AG10803 (cell line): ENCODE data around the gene CCDC91.

ENCODE experiments used
- DNase-seq: peaks from one replicate; pipeline ENCODE4 v3.0.0; 2010; ENCODE audit warnings: low read depth
- H3K4me3 ChIP-seq: 2 replicates; pipeline ENCODE4 v1.5.1; 2011; ENCODE audit warnings: mild to moderate bottlenecking, low read length, control low read depth
- TF ChIP-seq, protein P1 (sequence below): conservative IDR thresholded peaks from 2 replicates; pipeline ENCODE4 v1.5.1; 2011; ENCODE audit warnings: mild to moderate bottlenecking, low read length, control low read depth, inconsistent platforms

Gene CCDC91

GRCh38 chr12:28278960-28279359 is 88.7 kb downstream of the CCDC91 start:
- no peak for DNase-seq
- H3K4me3 ChIP-seq, result no peak overlapping the region
- TF ChIP-seq, protein P1, sequence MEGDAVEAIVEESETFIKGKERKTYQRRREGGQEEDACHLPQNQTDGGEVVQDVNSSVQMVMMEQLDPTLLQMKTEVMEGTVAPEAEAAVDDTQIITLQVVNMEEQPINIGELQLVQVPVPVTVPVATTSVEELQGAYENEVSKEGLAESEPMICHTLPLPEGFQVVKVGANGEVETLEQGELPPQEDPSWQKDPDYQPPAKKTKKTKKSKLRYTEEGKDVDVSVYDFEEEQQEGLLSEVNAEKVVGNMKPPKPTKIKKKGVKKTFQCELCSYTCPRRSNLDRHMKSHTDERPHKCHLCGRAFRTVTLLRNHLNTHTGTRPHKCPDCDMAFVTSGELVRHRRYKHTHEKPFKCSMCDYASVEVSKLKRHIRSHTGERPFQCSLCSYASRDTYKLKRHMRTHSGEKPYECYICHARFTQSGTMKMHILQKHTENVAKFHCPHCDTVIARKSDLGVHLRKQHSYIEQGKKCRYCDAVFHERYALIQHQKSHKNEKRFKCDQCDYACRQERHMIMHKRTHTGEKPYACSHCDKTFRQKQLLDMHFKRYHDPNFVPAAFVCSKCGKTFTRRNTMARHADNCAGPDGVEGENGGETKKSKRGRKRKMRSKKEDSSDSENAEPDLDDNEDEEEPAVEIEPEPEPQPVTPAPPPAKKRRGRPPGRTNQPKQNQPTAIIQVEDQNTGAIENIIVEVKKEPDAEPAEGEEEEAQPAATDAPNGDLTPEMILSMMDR, result no peak

DNA sequence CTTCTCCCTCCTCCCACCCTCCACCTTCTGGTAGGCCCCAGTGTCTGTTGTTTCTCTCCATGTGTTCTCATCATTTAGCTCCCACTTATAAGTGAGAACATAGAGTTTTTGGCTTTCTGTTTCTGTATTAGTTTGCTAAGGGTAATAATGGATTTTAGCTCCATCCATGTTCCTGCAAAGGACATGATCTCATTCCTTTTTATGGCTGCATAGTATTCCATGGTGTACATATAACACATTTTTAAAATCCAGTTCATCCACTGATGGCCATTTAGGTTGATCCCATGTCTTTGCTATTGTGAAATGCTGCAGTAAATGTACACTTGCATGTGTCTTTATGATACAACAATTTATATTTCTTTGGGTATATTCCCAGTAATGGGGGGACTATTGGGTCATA is 96.1 kb downstream of the CCDC91 start:
- TF ChIP-seq, protein P1, result no peak
- DNase-seq, result no peak
- no peak overlapping the region for H3K4me3 ChIP-seq

- DNase-seq, result no peak
- TF ChIP-seq, protein P1, result no peak
Observed at GRCh38 chr12:28290262-28290661, 100.0 kb downstream of the CCDC91 start.

GRCh38 chr12:28292699-28293098 is 102.4 kb downstream of the CCDC91 start:
- DNase-seq, result no peak
- H3K4me3 ChIP-seq, result no peak overlapping the region
- TF ChIP-seq, protein P1, result no peak

More at GRCh38 chr12:28290262-28290661, 100.0 kb downstream of the CCDC91 start:
- no peak overlapping the region for H3K4me3 ChIP-seq

GRCh38 chr12:28294300-28294699 is 104.0 kb downstream of the CCDC91 start:
- TF ChIP-seq, protein P1, result no peak
- no peak for DNase-seq
- H3K4me3 ChIP-seq, result no peak overlapping the region

DNA sequence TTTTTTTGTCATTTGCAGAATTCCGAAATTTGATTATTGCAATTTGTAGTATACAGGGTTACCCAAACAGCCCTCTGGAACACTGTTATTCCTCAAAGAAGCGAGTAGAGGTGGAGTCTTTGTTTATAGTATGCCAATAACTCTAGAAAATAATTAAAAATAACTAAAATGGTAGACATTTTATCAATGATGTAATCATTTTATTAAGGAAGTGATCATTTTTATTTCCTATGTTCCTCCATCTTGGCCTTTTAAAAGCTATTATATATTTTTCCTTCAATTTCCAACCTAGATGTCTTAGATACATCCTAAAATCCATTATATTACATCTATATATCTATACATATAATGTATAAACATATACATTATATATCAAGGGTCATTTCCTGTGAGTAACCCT is 106.0 kb downstream of the CCDC91 start:
- H3K4me3 ChIP-seq, result no peak overlapping the region
- TF ChIP-seq, protein P1, result no peak

DNA sequence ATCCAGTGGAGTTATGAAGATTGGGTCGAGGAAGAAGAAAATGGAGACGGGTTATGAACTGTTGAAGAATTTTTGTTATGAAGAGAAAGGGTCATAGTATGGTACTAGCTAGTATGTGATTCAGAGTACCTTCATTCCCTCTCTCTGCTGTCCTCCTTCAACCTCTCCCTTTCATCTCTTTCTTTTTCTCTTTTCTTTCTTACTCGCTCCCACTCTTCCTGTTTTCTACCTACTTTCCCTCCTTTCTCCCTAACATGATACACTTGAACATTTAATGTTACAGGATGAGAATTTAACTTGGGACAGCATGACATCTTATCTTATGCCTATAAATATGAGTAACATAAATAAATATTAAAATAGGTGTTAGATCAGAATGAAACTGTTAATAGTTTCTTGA is 112.9 kb downstream of the CCDC91 start:
- DNase-seq, result no peak
- H3K4me3 ChIP-seq, result no peak overlapping the region
- TF ChIP-seq, protein P1, result no peak

More for the DNA sequence above, 106.0 kb downstream of the CCDC91 start:
- DNase-seq, result no peak
